NOMO-1 (cell line): ENCODE measurements around the gene ATAT1.

Source experiments
- DNase-seq, 2 experiments: peaks; one replicate each; lab custom pipeline; 2025; ENCODE audit not compliant: unreplicated experiment in 2 of 2; lab: John Stamatoyannopoulos, UW

Gene ATAT1

DNA sequence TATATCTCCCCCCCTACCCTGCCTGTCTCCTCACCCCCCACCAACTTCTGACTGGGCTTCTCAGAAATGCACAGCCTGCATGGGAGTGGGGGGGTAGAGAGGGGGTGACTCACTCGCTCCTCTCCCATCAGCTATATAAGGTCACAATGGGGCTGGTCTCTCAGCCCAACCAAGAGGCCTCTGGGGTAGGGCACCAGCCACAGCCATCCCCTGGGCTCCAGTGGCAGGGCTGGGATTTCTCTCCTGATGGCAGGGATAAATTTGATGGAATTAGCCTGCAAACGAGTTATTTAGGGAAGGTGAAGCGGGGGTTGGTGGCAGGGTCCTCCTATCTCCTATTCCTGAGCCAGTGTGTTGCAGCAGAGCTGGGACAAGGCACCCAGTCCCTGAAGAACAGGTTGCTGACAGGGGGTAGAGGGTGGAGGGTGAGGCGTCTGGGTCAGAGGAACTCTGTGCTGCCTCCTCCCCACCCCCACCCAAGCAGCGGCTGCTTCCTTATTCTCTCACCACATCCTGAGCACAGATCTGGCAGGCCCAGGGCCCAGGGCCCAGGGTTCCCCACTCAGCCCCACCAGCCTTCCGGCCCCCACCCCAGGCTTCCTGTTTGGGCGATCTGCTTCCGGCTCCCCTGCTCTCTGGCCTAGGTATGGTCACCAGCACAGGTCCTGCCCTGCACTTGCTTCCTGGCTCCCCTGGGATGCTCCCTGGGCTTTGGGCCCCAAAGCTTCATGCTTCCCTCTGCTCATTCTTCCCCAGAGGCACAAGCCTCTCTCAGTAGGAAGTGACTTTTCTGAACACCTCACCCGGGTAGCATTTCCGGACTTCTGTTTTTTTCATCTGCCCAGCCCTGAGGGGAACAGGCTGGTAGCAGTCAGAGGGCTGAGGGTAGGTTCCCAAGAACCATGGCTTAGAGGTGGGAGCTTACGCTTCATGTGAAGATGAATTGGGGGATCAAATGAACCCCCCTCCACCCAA, 55.8 kb downstream of the ATAT1 start:
- peak; percentile 94 to 97 for DNase-seq

- DNase-seq, result no peak
These were observed 56.7 kb downstream of the ATAT1 start for GRCh38 chr6:30683183-30683979.

- no peak for DNase-seq
These were observed 57.3 kb downstream of the ATAT1 start for GRCh38 chr6:30683980-30684338.

- DNase-seq, result peak; percentile 50 to 61
These were observed 57.9 kb downstream of the ATAT1 start for GRCh38 chr6:30684386-30685156.

DNA sequence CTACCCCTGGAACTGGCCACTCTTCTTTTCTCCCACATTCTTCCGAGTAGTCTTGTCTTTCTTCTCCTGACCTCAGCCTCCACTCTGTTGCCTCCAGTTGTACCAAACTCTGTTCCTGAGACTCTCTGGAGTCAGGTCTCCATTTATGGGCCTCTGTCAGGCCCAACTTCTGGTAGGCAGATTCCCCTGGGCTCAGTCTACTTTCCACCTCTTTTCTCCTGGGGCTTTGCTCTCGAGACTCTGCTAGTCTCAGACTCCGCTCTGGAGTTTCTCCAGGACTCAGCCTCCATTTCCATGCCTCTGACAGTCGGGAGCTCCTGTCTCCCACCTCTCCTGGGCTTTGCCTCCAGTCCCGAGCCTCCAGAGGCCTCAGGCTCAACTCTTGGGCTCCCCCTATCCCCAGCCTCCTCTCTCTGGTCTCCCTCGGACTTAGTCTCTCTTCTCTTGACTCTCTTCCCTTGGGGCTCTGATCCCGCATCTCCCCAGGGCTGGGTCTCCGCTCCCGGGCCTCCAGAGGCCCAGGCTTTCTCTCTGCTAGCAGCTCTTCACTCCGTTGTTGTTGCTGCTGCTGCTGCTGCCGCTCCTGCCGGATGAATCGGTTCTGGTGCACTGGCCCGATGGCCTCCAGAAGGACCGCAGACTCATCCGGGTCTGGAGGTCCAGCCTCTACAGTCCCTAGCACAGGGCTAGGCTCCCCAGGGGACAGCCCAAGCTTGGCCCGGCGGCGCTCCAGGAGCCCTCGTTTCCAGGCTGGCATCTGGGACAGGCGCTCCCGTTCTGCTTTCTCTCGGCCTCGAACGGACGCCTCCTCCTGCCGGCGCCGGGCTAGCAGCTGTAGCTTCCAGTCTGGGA, 58.7 kb downstream of the ATAT1 start:
- DNase-seq, result peak; percentile 11 to 15

- DNase-seq, result peak; percentile 27 to 59
These were observed 59.6 kb downstream of the ATAT1 start, which contains the start of gene PPP1R18 for GRCh38 chr6:30686009-30686907. Gene PPP1R18 (minus strand): TSS chr6:30686645. CDS start chr6:30686018, 627 bp downstream.

DNA sequence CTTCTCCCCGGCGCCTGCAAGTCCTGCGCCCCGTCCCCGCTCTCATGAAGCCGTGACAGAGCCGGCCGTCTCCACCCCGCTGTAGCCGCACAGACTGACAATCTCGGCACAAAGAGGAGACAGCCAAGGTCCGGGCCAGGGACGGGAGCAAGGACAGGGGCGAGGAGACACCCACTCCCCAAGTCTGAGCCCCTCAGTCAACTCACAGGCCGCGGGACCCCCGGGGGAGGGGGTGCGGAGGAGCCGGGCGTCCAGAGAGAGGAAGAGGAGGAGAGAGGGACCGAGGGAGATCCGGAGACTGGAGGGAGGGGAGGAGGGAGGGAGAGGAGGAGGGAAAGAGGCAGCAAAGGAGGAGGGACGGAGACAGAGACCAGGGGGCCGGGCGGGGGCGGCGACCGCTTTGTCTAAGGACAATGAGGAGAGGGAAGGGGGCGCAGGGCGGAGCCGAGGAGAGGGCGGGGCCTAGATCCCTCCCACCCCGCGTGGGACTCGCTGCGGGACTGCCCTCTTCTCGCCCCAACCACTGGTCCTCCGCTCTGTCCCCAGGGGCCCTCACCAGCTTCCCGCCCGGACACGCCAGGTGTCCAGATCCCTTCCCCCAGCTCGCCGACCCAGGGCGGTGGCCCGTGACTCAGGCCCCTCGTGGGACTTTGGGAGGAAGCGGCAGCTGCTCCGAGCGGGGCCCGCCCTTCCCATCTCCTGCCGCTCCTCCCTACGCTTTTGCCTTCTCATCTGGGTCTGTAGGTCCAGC, 60.4 kb downstream of the ATAT1 start:
- peak; percentile 92 to 95 for DNase-seq

GRCh38 chr6:30687659-30688431, 61.2 kb downstream of the ATAT1 start:
- DNase-seq, result no peak

- no peak for DNase-seq
These were observed 61.9 kb downstream of the ATAT1 start for GRCh38 chr6:30688569-30688968.

DNA sequence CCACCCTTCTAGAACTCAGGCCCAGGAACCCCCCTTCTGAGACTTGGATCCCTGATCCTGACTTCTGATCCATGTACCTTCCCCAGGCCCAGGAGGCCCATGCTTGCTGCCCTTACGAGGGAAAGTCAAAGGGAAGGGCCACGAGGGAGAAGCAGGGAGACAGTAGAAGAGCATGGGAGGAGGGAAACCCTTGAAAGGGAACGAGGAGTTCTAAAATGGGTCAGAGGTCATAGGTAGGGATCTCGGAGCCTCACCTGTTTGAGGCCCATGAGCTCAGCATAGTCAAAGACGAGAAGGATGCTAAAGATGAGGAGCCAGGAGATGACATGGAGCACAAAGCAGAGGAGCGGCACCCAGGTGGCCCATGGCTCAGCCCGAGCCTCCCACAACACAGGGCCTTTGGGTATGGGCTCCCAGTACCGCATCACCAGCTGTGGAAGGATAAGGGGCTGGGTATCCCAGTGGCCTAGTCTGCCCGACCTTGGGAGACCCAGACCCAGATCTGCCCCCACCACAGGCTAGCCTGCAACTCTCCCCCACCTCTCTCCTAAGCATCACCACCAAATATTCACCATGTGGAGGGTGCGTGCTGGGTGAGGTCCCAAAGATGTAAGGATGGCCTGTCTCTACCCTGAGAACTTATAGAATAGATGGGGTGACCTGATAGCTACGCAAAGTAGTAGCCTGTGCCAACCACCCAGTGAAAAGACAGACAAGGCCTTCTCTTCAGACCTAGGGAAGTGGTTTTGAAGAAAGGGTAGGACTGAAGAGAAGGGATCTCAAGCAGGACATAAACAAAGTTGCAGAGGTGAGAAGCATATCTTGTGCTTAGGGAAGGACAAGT, 62.6 kb downstream of the ATAT1 start:
- no peak for DNase-seq

- DNase-seq, result no peak
These were observed 63.3 kb downstream of the ATAT1 start for GRCh38 chr6:30689985-30690384.

DNA sequence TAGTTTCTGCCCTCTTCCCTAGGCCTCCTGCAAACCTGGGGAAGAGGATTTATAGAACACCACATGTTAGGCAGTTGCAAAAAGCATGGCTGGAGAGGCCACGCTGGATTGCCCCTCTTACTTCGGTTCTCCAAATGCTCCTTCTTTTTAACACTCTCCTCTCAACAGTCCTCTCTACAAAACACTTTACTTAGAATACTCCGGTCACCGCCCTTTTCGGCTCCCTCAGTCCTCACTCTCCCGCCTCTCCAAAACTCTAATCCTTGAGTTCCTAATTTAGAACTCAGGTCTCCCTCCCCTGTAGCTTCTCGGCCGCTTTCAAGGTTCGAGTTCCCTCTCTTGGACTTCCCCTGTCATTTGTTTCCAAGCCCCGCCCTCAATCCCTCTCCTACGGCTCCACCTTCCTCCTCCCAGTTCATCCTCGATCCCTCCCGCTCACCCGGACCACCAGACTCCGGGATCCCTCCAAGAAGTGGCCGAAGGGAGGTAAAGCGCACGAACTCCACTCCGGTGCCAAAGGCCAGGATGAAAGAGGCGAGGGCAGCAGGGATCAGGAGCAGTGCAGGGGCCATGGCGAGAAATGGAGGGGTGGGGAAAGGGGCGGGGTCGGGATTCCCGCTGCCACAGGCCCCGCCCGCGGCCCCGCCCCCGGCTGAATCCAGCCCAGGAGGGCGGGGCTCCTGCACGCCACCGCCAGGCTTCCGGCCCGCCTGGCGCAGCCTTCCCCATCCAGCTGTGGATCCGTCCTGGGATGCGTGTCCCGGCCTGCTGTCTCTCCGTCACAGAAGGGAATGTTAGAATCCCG, 63.9 kb downstream of the ATAT1 start, which contains the start of gene NRM:
Gene NRM (minus strand): TSS at position 582 of the 805 bp plus-strand sequence. CDS start 10 bp downstream, at position 572.
- peak; percentile 73 to 83 for DNase-seq

- no peak for DNase-seq
These were observed 64.7 kb downstream of the ATAT1 start for GRCh38 chr6:30691208-30691847.
